HepG2 (cell line): Measurements from ENCODE around the gene TAS1R3. TPM values are rescaled to one million over a fixed set of nuclear protein-coding genes. Genes with fewer than 3 reads are reported as not detected.

Experiments
- CTCF ChIP-seq: sonication (generic); formaldehyde crosslinking; IDR thresholded peaks from 2 replicates; pipeline ENCODE4 v1.5.0; 2020; ENCODE audit warnings: mild to moderate bottlenecking, missing genetic modification reagents, moderate library complexity
- FOXC1 ChIP-seq: sonication (generic); formaldehyde crosslinking; IDR thresholded peaks from 2 replicates; pipeline ENCODE4 v1.8.0; 2022; ENCODE audit warnings: mild to moderate bottlenecking, missing genetic modification reagents, borderline replicate concordance
- HNF1A ChIP-seq, 2 experiments: sonication (generic) in 1 of 2; formaldehyde crosslinking in 1 of 2; IDR thresholded peaks; 2 replicates each; pipeline versions ENCODE4 v1.4.0 to v1.6.1; 2016 to 2020; ENCODE audit warnings: borderline replicate concordance in 1 of 2, low read depth in 1 of 2, mild to moderate bottlenecking in 1 of 2, missing genetic modification reagents in 1 of 2
- KLF12 ChIP-seq: sonication (generic); formaldehyde crosslinking; IDR thresholded peaks from 2 replicates; pipeline ENCODE4 v1.4.0; 2020; ENCODE audit warnings: missing genetic modification reagents, borderline replicate concordance
- MLLT10 ChIP-seq: sonication (generic); formaldehyde crosslinking; IDR thresholded peaks from 2 replicates; pipeline ENCODE4 v1.4.0; 2020; ENCODE audit warnings: missing genetic modification reagents
- NCOA2 ChIP-seq: sonication (generic); formaldehyde crosslinking; IDR thresholded peaks from 2 replicates; pipeline ENCODE4 v1.8.0; 2022; ENCODE audit warnings: inconsistent platforms
- NKX3-1 ChIP-seq: sonication (generic); formaldehyde crosslinking; IDR thresholded peaks from 2 replicates; pipeline ENCODE4 v1.5.0; 2020; ENCODE audit warnings: missing genetic modification reagents
- SAP130 ChIP-seq: IDR thresholded peaks from 2 replicates; pipeline ENCODE4 v1.6.1; 2016; ENCODE audit warnings: low read depth
- SATB2 ChIP-seq: sonication (generic); formaldehyde crosslinking; IDR thresholded peaks from 2 replicates; pipeline ENCODE4 v1.5.0; 2020; ENCODE audit warnings: missing genetic modification reagents
- SNAPC5 ChIP-seq: sonication (generic); formaldehyde crosslinking; IDR thresholded peaks from 2 replicates; pipeline ENCODE4 v1.8.1; 2023; ENCODE audit warnings: mild to moderate bottlenecking, missing genetic modification reagents, borderline replicate concordance
- TIGD3 ChIP-seq: sonication (generic); formaldehyde crosslinking; IDR thresholded peaks from 2 replicates; pipeline ENCODE4 v1.5.1; 2020; ENCODE audit warnings: mild to moderate bottlenecking, missing genetic modification reagents, borderline replicate concordance
- ZFY ChIP-seq: sonication (generic); formaldehyde crosslinking; IDR thresholded peaks from 2 replicates; pipeline ENCODE4 v1.4.0; 2020; ENCODE audit warnings: missing genetic modification reagents
- ZFYVE20 ChIP-seq: sonication (generic); formaldehyde crosslinking; IDR thresholded peaks from 2 replicates; pipeline ENCODE4 v1.8.0; 2023; ENCODE audit warnings: low read depth, mild to moderate bottlenecking, moderate library complexity, missing genetic modification reagents, borderline replicate concordance
- ZNF264 ChIP-seq: sonication (generic); formaldehyde crosslinking; IDR thresholded peaks from 2 replicates; pipeline ENCODE4 v1.4.0; 2020; ENCODE audit warnings: missing genetic modification reagents
- ZNF883 ChIP-seq: sonication (generic); formaldehyde crosslinking; IDR thresholded peaks from 2 replicates; pipeline ENCODE4 v1.5.1; 2020; ENCODE audit warnings: mild to moderate bottlenecking, missing genetic modification reagents; ENCODE audit errors: not compliant biosample characterization
- polyA plus RNA-seq, 8 experiments: library from polyadenylated mRNA; depleted of rRNA in 3 of 8; stranded (reverse) in 7 of 8; unstranded in 1 of 8; fragments of >200 nt; fragmentation: Illumina TruSeq in 4 of 8; extraction: Trizol in 4 of 8; gene quantifications; 2 replicates each; pipeline versions ENCODE4 v1.2.1 to v1.2.3, GENCODE V29; 2011 to 2016; ENCODE audit warnings: low read depth in 4 of 8, missing spikeins in 1 of 8, mixed read lengths in 1 of 8; ENCODE audit not compliant: insufficient read depth in 1 of 8
- total RNA-seq, 5 experiments: library from RNA; depleted of rRNA; stranded (reverse); fragments of >200 nt; fragmentation: Illumina TruSeq; extraction: Trizol; gene quantifications; 2 replicates each; pipeline ENCODE4 v1.2.3, GENCODE V29; 2016; ENCODE audit warnings: low read depth in 1 of 5
- TF ChIP-seq, protein P1 (sequence below): sonication (generic); formaldehyde crosslinking; IDR thresholded peaks from 2 replicates; pipeline ENCODE4 v1.5.0; 2020; ENCODE audit warnings: missing genetic modification reagents, mild to moderate bottlenecking, borderline replicate concordance
- TF ChIP-seq, protein P2 (sequence below): sonication (generic); formaldehyde crosslinking; IDR thresholded peaks from 2 replicates; pipeline ENCODE4 v1.4.0; 2020; ENCODE audit warnings: missing genetic modification reagents

The TAS1R3 gene
- total and polyA plus RNA-seq, 2 of the 13 experiments (the other 11 are each of a cell fraction or from before 2014, with no cell fraction given) = 0.13 to 0.15 TPM

GRCh38 chr1:1305300-1306069 is 25.6 kb upstream of the TAS1R3 start (continued):
- TF ChIP-seq HNF1A (IDR thresholded peaks at IDR 0.05; ENCODE audit: low read depth) (no peak), HNF1A (CRISPR knock-in tag; IDR thresholded peaks at IDR 0.05; ENCODE audit: borderline replicate concordance) (peak; percentile 28; the same call in 1 of the 2 replicates), SATB2 (no peak), ZNF883 (CRISPR knock-in tag) (peak; percentile 25), CTCF (peak; percentile 66), ZFY (peak; percentile 74), NKX3-1 (CRISPR knock-in tag) (0 out of 2 replicates have a peak, but pooled peaks have one; percentile 23), SNAPC5 (CRISPR knock-in tag) (no peak), KLF12 (0 out of 2 replicates have a peak, but pooled peaks have one; percentile 47), ZFYVE20 (CRISPR knock-in tag) (no peak), NCOA2 (CRISPR knock-in tag) (no peak), SAP130 (CRISPR knock-in tag) (peak; percentile 72), MLLT10 (no peak), TIGD3 (CRISPR knock-in tag) (no peak), ZNF264 (CRISPR knock-in tag) (peak; percentile 56; the same call in 1 of the 2 replicates), FOXC1 (0 out of 2 replicates have a peak, but pooled peaks have one; percentile 2)
- TF ChIP-seq, protein P1, sequence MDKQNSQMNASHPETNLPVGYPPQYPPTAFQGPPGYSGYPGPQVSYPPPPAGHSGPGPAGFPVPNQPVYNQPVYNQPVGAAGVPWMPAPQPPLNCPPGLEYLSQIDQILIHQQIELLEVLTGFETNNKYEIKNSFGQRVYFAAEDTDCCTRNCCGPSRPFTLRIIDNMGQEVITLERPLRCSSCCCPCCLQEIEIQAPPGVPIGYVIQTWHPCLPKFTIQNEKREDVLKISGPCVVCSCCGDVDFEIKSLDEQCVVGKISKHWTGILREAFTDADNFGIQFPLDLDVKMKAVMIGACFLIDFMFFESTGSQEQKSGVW (CRISPR knock-in tag) = 0 out of 2 replicates have a peak, but pooled peaks have one; percentile 66
- TF ChIP-seq, protein P2, sequence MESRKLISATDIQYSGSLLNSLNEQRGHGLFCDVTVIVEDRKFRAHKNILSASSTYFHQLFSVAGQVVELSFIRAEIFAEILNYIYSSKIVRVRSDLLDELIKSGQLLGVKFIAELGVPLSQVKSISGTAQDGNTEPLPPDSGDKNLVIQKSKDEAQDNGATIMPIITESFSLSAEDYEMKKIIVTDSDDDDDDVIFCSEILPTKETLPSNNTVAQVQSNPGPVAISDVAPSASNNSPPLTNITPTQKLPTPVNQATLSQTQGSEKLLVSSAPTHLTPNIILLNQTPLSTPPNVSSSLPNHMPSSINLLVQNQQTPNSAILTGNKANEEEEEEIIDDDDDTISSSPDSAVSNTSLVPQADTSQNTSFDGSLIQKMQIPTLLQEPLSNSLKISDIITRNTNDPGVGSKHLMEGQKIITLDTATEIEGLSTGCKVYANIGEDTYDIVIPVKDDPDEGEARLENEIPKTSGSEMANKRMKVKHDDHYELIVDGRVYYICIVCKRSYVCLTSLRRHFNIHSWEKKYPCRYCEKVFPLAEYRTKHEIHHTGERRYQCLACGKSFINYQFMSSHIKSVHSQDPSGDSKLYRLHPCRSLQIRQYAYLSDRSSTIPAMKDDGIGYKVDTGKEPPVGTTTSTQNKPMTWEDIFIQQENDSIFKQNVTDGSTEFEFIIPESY (CRISPR knock-in tag) = no peak
